ENCODE data around the gene ZCCHC7. TPM values are rescaled to one million over a fixed set of nuclear protein-coding genes. Genes with fewer than 3 reads are reported as not detected.

ZCCHC7 gene
- total and polyA plus RNA-seq, 2 donors (not counting 3 experiments of a cell fraction or from before 2014, with no cell fraction given): 7.4 to 14.8 TPM

GRCh38 chr9:37184905-37185867 lies 64.8 kb downstream of the ZCCHC7 start:
- ChIA-PET CTCF (interaction anchor here (0.6 to 1.0 kb wide), 2 partner anchors 11 to 183 kb away, joined by 3 to 4 read pairs; no protein-coding TSS in a partner anchor), POLR2A (no interaction called here)
- no peak for TF ChIP-seq POLR2AphosphoS5 (IDR thresholded peaks at IDR 0.05; ENCODE audit: insufficient read depth, low read depth, low read length)
- TF ChIP-seq CTCF (IDR thresholded peaks at IDR 0.05; ENCODE audit: extremely low read depth in 1 of 2, insufficient read depth in 1 of 2, low read depth in 1 of 2, low read length in 2 of 2): no peak
- TF ChIP-seq MAX (IDR thresholded peaks at IDR 0.05; ENCODE audit: insufficient read depth, insufficient read length): no peak
- no peak for TF ChIP-seq JUN (IDR thresholded peaks at IDR 0.05; ENCODE audit: borderline replicate concordance, insufficient read depth, insufficient read length, low read depth)
- TF ChIP-seq POLR2A (IDR thresholded peaks at IDR 0.05; ENCODE audit: low read depth, low read length): no peak
- TF ChIP-seq FOS (IDR thresholded peaks at IDR 0.05; ENCODE audit: borderline replicate concordance, insufficient read depth, low read length): no peak
- no peak for TF ChIP-seq GATA2 (IDR thresholded peaks at IDR 0.05; ENCODE audit: insufficient read depth, insufficient read length, low read depth, low read length)
- TF ChIP-seq MYC (IDR thresholded peaks at IDR 0.05; ENCODE audit: low read depth, low read length): no peak
- no peak for TF ChIP-seq EZH2 (IDR thresholded peaks at IDR 0.05; ENCODE audit: borderline replicate concordance, low read depth, low read length, severe bottlenecking)
- Histone ChIP-seq H3K27me3 (ENCODE audit: control insufficient read depth in 2 of 2, insufficient read depth in 2 of 2, low read length in 2 of 2) (no peaks in the 10 kb centered on the region), H3K36me3 (ENCODE audit: control insufficient read depth in 2 of 2, extremely low read depth in 1 of 2, insufficient read depth in 2 of 2, low read length in 2 of 2) (no peaks in the 10 kb centered on the region), H3K9me1 (replicated peaks; ENCODE audit: control insufficient read depth, extremely low read depth, insufficient read depth, low read length) (no peaks in the 10 kb centered on the region), H3K9me3 (replicated peaks; ENCODE audit: control insufficient read depth, insufficient read depth, low read length) (no peaks in the 10 kb centered on the region), H3K27ac (ENCODE audit: insufficient read depth, low read depth, low read length) (no peak overlapping the region), H3K4me1 (ENCODE audit: control insufficient read depth, extremely low read depth, insufficient read depth, low read length) (peaks cover 6% of the 10 kb centered on the region), H3K9ac (replicated peaks; ENCODE audit: extremely low read depth, insufficient read depth, low read length) (no peak overlapping the region), H3K79me2 (ENCODE audit: control insufficient read depth, insufficient read depth, low read length) (no peaks in the 10 kb centered on the region), H3K4me2 (ENCODE audit: insufficient read depth, low read length) (no peak overlapping the region), H3K4me3 (replicated peaks in 1 of 3; ENCODE audit: insufficient read depth in 1 of 3, low read depth in 1 of 3, low read length in 3 of 3) (no peak overlapping the region), H2AFZ (ENCODE audit: low read depth, low read length) (no peak overlapping the region), H4K20me1 (replicated peaks; ENCODE audit: control insufficient read depth, extremely low read depth, insufficient read depth, low read length) (no peaks in the 10 kb centered on the region)
- DNase-seq (ENCODE audit: low read depth, low spot score) (no peak), FAIRE-seq (no peak)
- no TSS peak for BruUV-seq (replicated peaks)
- intact Hi-C loops (cut with micrococcal nuclease): no loop called here
- dilution Hi-C loops (cut with MboI; ENCODE audit: extremely low pct_ligation_motif_present, low sequenced_read_pairs): no loop called here
